ENCODE measurements around the gene PLD4.

PLD4 gene

GRCh38 chr14:104923640-104924420, 849 bp upstream of the PLD4 start:
- CTCF ChIA-PET = no interaction called here
- DNase-seq (ENCODE audit: extremely low spot score) = no peak
- TF ChIP-seq NFRKB (IDR thresholded peaks at IDR 0.05) (no peak), ELF4 (IDR thresholded peaks at IDR 0.05) (no peak), FOXA1 (IDR thresholded peaks at IDR 0.05) (no peak), L3MBTL2 (conservative IDR thresholded peaks at IDR 0.05) (no peak), CTBP1 (IDR thresholded peaks at IDR 0.05; ENCODE audit: borderline replicate concordance) (no peak), SP1 (IDR thresholded peaks at IDR 0.05) (no peak), TARDBP (IDR thresholded peaks at IDR 0.05) (no peak), FOXK2 (IDR thresholded peaks at IDR 0.05) (no peak), LEF1 (IDR thresholded peaks at IDR 0.05; ENCODE audit: borderline replicate concordance) (no peak), ARNT (IDR thresholded peaks at IDR 0.05) (no peak), HDGF (IDR thresholded peaks at IDR 0.05; ENCODE audit: borderline replicate concordance) (no peak), FOXM1 (IDR thresholded peaks at IDR 0.05; ENCODE audit: borderline replicate concordance) (no peak), ZNF384 (IDR thresholded peaks at IDR 0.05) (no peak)
- TF ChIP-seq, protein P1, sequence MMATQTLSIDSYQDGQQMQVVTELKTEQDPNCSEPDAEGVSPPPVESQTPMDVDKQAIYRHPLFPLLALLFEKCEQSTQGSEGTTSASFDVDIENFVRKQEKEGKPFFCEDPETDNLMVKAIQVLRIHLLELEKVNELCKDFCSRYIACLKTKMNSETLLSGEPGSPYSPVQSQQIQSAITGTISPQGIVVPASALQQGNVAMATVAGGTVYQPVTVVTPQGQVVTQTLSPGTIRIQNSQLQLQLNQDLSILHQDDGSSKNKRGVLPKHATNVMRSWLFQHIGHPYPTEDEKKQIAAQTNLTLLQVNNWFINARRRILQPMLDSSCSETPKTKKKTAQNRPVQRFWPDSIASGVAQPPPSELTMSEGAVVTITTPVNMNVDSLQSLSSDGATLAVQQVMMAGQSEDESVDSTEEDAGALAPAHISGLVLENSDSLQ (IDR thresholded peaks at IDR 0.05) = no peak
- POLR2A ChIA-PET = no interaction called here

DNA sequence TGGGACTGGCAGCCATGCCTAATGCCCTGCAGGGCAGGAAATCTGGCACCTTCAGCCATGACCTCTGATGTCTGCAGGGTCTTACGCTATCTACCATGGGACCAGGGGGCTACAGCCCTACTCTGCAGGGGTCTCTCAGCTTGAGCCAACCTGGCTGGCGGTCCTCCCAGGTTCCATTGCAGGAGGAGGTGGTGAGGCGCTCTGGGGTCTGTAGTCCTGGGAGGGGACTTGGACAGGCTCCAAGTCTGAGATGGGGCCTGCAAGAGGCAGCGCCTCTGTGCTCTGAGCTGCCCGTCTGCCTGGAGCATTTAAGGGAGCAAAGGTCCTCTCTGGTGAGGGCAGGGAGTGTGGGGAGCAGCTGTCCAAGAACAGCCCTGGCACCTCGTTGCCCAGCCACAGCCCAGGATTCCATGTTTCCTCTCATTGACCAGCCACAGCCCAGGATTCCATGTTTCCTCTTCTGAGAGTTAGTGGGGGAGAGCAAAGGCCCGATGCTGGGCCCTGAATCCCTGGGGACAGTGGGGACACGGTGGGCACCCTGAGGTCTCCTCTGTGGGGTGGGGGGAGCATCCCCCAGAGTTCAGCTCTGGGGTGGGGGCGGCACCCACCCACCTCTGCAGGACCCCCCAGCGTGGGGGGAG, 655 bp downstream of the PLD4 start:
- DNase-seq (ENCODE audit: extremely low spot score) = no peak
- ChIA-PET POLR2A (no interaction called here), CTCF (no interaction called here)
- TF ChIP-seq FOXK2 (IDR thresholded peaks at IDR 0.05) = no peak
- TF ChIP-seq BHLHE40 (IDR thresholded peaks at IDR 0.05; ENCODE audit: borderline replicate concordance) = no peak
- TF ChIP-seq SP1 (IDR thresholded peaks at IDR 0.05) = no peak

- DNase-seq (ENCODE audit: extremely low spot score) = no peak
- TF ChIP-seq ARNT (IDR thresholded peaks at IDR 0.05) (no peak), LEF1 (IDR thresholded peaks at IDR 0.05; ENCODE audit: borderline replicate concordance) (no peak), SP1 (IDR thresholded peaks at IDR 0.05) (no peak), FOXA1 (IDR thresholded peaks at IDR 0.05) (no peak), BHLHE40 (IDR thresholded peaks at IDR 0.05; ENCODE audit: borderline replicate concordance) (no peak), CTBP1 (IDR thresholded peaks at IDR 0.05; ENCODE audit: borderline replicate concordance) (no peak), NFRKB (IDR thresholded peaks at IDR 0.05) (no peak), TARDBP (IDR thresholded peaks at IDR 0.05) (no peak), FOXK2 (IDR thresholded peaks at IDR 0.05) (no peak), FOXM1 (IDR thresholded peaks at IDR 0.05; ENCODE audit: borderline replicate concordance) (no peak), ELF4 (IDR thresholded peaks at IDR 0.05) (no peak), HDGF (IDR thresholded peaks at IDR 0.05; ENCODE audit: borderline replicate concordance) (no peak), ZNF384 (IDR thresholded peaks at IDR 0.05) (no peak), SUZ12 (IDR thresholded peaks at IDR 0.05) (no peak), L3MBTL2 (conservative IDR thresholded peaks at IDR 0.05) (no peak)
- TF ChIP-seq, protein P1 (IDR thresholded peaks at IDR 0.05) = no peak
- CTCF ChIA-PET = no interaction called here
- POLR2A ChIA-PET = no interaction called here
These were observed 1.4 kb downstream of the PLD4 start for GRCh38 chr14:104925855-104926609.

DNA sequence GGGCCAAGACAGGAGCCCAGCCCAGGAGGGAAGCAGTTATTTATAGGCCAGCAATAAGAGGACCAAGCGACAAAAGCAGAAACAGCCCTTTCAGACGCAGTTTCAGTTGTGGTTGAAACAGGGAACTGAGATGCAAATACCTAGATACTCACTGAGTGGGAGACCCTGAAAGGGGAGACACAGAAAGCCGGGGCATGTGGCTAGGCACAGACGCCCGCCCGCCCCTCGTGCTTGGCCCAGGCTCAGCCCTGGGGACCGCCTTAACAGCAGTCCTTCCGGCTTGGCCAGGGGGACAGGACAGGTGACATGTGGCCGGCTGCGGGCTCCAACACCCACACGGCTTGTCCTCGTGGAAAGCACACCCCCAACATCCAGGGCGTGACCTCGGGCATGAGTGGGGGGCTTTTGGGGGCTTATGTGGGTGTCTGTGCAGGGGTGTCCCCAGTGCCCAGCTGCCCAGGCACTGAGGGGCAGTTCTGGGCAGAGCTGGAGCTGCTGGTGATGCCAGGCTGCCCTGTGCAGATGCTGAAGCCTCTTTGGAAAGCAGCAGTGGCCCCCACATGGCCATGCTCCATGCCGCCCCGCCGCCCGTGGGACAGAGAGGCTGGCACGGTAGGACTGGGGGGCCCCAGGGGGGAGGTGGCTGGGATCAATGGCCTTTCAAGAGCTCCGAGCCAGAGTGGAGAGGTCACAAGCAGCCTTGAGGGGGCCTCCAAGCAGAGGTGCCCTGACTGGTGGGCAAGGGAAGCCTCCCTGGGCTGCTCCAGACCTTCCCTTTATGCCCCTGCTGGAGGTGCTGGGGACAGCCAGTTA, 2.1 kb downstream of the PLD4 start:
- no peak for TF ChIP-seq HDGF (IDR thresholded peaks at IDR 0.05; ENCODE audit: borderline replicate concordance)
- no peak for TF ChIP-seq FOXM1 (IDR thresholded peaks at IDR 0.05; ENCODE audit: borderline replicate concordance)
- no peak for DNase-seq (ENCODE audit: extremely low spot score)
- ChIA-PET POLR2A (no interaction called here), CTCF (interaction anchor here (0.6 kb wide), 1 partner anchor 411 kb away, joined by 4 read pairs; no protein-coding TSS in a partner anchor)

GRCh38 chr14:104927432-104927816, 2.7 kb downstream of the PLD4 start:
- ChIA-PET CTCF (interaction anchor here (0.6 kb wide), 1 partner anchor 412 kb away, joined by 4 read pairs; no protein-coding TSS in a partner anchor), POLR2A (no interaction called here)
- no peak for TF ChIP-seq HDGF (IDR thresholded peaks at IDR 0.05; ENCODE audit: borderline replicate concordance)
- TF ChIP-seq ZNF384 (IDR thresholded peaks at IDR 0.05) = no peak
- TF ChIP-seq FOXM1 (IDR thresholded peaks at IDR 0.05; ENCODE audit: borderline replicate concordance) = no peak
- TF ChIP-seq BHLHE40 (IDR thresholded peaks at IDR 0.05; ENCODE audit: borderline replicate concordance) = no peak
- no peak for TF ChIP-seq SUZ12 (IDR thresholded peaks at IDR 0.05)
- TF ChIP-seq SP1 (IDR thresholded peaks at IDR 0.05) = no peak
- TF ChIP-seq LEF1 (IDR thresholded peaks at IDR 0.05; ENCODE audit: borderline replicate concordance) = no peak
- TF ChIP-seq FOXA1 (IDR thresholded peaks at IDR 0.05) = no peak
- no peak for TF ChIP-seq NFRKB (IDR thresholded peaks at IDR 0.05)
- no peak for TF ChIP-seq FOXK2 (IDR thresholded peaks at IDR 0.05)
- no peak for TF ChIP-seq L3MBTL2 (conservative IDR thresholded peaks at IDR 0.05)
- TF ChIP-seq TARDBP (IDR thresholded peaks at IDR 0.05) = no peak
- TF ChIP-seq CTBP1 (IDR thresholded peaks at IDR 0.05; ENCODE audit: borderline replicate concordance) = no peak
- TF ChIP-seq, protein P1 (IDR thresholded peaks at IDR 0.05) = no peak
- TF ChIP-seq ARNT (IDR thresholded peaks at IDR 0.05) = no peak
- no peak for TF ChIP-seq ELF4 (IDR thresholded peaks at IDR 0.05)
- DNase-seq (ENCODE audit: extremely low spot score) = no peak
